ENCODE results near the gene UBXN6.

Gene UBXN6

GRCh38 chr19:4503825-4504170 lies 46.2 kb upstream of the UBXN6 start:
- TF ChIP-seq CTCF (conservative IDR thresholded peaks at IDR 0.05; ENCODE audit: low read length), result no peak
- no peak overlapping the region for H3K4me3 ChIP-seq (ENCODE audit: low read length)
- DNase-seq (ENCODE audit: low read depth), result no peak

DNA sequence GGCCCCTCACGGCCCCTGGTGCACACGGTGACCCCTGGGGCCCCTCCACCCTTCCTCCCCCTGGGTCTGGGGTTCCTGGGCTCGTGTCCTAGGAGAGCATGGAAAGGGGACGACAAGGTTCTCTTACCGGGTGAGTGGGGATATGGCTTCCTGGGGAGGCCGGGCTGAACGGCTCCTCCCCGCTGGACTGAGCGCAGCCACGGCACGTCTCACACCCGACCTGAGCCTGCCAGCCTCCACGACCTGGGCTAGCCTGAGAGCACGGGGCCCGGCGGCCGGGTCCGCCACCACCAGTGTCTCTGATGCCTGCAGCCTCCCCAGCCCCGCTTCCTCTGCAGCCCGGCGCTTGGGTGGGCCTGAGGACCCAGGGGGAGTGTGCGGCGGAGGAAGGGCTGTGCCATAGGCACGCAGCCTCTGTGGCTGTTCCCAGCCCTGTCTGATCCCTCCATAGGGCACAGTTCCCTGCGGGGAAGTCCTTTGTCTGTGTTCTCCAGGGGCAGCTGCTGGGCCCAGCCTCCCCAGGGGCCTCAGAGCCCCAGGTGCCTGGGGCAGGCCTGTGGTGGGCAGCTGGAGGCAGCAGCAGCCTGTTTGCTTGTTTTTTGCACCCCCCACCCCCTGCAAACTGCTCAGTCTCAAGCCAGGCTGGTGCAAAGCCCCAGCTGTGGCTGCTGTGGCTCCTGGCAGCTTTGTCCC lies 45.7 kb upstream of the UBXN6 start:
- DNase-seq (ENCODE audit: low read depth), result no peak
- TF ChIP-seq CTCF (conservative IDR thresholded peaks at IDR 0.05; ENCODE audit: low read length), result no peak
- no peak overlapping the region for H3K4me3 ChIP-seq (ENCODE audit: low read length)

GRCh38 chr19:4502282-4503131 lies 44.9 kb upstream of the UBXN6 start:
- no peak overlapping the region for H3K4me3 ChIP-seq (ENCODE audit: low read length)
- no peak for DNase-seq (ENCODE audit: low read depth)
- no peak for TF ChIP-seq CTCF (conservative IDR thresholded peaks at IDR 0.05; ENCODE audit: low read length)

- no peak for TF ChIP-seq CTCF (conservative IDR thresholded peaks at IDR 0.05; ENCODE audit: low read length)
- no peak overlapping the region for H3K4me3 ChIP-seq (ENCODE audit: low read length)
- no peak for DNase-seq (ENCODE audit: low read depth)
These were observed 44.1 kb upstream of the UBXN6 start for GRCh38 chr19:4501691-4502090.

DNA sequence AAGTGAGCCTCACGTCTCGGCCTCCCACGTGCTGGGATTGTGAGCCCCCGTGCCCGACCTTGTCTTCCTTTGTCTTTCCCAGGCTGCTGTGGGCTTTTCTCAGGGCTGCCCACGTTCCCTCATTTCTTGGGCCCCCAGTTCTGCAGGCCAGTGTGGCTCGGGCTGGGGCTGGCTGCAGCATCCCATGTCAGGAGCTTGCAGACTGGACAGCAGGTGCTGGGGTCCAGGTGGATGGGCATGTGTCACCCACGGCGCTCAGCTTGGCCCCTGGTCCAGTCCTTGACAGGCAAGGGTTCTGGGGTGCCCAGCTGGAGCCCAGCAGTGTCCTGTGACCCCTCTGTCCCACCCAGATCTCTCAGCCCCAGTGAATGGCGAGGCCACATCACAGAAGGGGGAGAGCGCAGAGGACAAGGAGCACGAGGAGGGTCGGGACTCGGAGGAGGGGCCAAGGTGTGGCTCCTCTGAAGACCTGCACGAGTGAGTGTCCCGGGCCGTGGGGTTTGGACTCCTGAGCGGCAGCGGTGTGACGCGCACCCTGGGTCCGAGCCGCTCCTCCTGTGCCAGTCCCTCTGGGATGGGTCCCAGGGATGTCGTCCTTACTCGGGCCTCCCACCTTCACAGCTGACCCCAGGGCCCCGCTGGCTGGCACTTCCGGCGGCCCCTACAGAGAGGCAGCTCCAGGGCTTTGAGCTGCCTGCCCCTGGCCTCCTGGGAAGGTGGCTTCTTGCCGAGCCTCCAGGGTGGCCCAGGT lies 43.4 kb upstream of the UBXN6 start:
- TF ChIP-seq CTCF (conservative IDR thresholded peaks at IDR 0.05; ENCODE audit: low read length), result no peak
- DNase-seq (ENCODE audit: low read depth), result no peak
- H3K4me3 ChIP-seq (ENCODE audit: low read length), result no peak overlapping the region

GRCh38 chr19:4499855-4500254 lies 42.3 kb upstream of the UBXN6 start:
- no peak for TF ChIP-seq CTCF (conservative IDR thresholded peaks at IDR 0.05; ENCODE audit: low read length)
- no peak overlapping the region for H3K4me3 ChIP-seq (ENCODE audit: low read length)
- no peak for DNase-seq (ENCODE audit: low read depth)
